SU-DHL-6 (cell line): ENCODE measurements around the gene RHOH.
A peak's percentile ranks its signal among the peaks of the same experiment; 100 is the strongest.

Source experiments
- H2AFZ ChIP-seq: fragments of 200-600 bp; sonication (generic); 2 replicates; pipeline ENCODE4 v1.6.1; 2014; ENCODE audit warnings: low read depth, mild to moderate bottlenecking, moderate library complexity, mixed read lengths, antibody characterized with exemption, low read length; ENCODE audit not compliant: severe bottlenecking
- H3F3A ChIP-seq: fragments of 200-600 bp; shearing (Covaris generic); 2 replicates; pipeline ENCODE4 v1.6.0; 2016; ENCODE audit warnings: antibody characterized with exemption, mild to moderate bottlenecking; ENCODE audit not compliant: insufficient read depth
- H3K27ac ChIP-seq: fragments of 200-600 bp; sonication (generic); 2 replicates; pipeline ENCODE4 v1.5.1; 2016; ENCODE audit warnings: low read depth, mild to moderate bottlenecking, low read length, moderate library complexity, mixed read lengths
- H3K27me3 ChIP-seq: fragments of 200-600 bp; sonication (generic), shearing (Covaris generic); 2 replicates; pipeline ENCODE4 v1.6.0; 2014; ENCODE audit warnings: mild to moderate bottlenecking, low read length
- H3K36me3 ChIP-seq: fragments of 200-600 bp; sonication (generic); 2 replicates; pipeline ENCODE4 v1.6.1; 2014; ENCODE audit warnings: mild to moderate bottlenecking, low read length, mixed read lengths
- H3K4me2 ChIP-seq: fragments of 300-600, 200-600 bp; shearing (Covaris generic), sonication (generic); 2 replicates; pipeline ENCODE4 v1.6.0; 2014; ENCODE audit warnings: low read length, low read depth, mild to moderate bottlenecking; ENCODE audit not compliant: poor library complexity, severe bottlenecking
- H3K4me3 ChIP-seq: fragments of 200-600 bp; sonication (generic); 2 replicates; pipeline ENCODE4 v1.5.1; 2014; ENCODE audit warnings: antibody characterized with exemption, low read length, mild to moderate bottlenecking, mixed read lengths; ENCODE audit not compliant: insufficient read depth, poor library complexity, severe bottlenecking
- H3K79me2 ChIP-seq: fragments of 200-600 bp; sonication (generic); 2 replicates; pipeline ENCODE4 v1.6.1; 2014; ENCODE audit warnings: mild to moderate bottlenecking, low read length, moderate library complexity; ENCODE audit not compliant: insufficient read depth
- H3K9ac ChIP-seq: fragments of 200-600 bp; sonication (generic); 2 replicates; pipeline ENCODE4 v1.7.0; 2014; ENCODE audit warnings: mild to moderate bottlenecking, low read length
- H3K9me2 ChIP-seq: fragments of 200-600 bp; sonication (generic); replicated peaks from 2 replicates; pipeline ENCODE4 v1.6.1; 2014; ENCODE audit warnings: low read length; ENCODE audit not compliant: insufficient read depth
- H3K9me3 ChIP-seq: fragments of 200-600 bp; sonication (generic); 2 replicates; pipeline ENCODE4 v1.6.1; 2014; ENCODE audit warnings: low read length, mixed read lengths; ENCODE audit not compliant: insufficient read depth
- H4K20me1 ChIP-seq: fragments of 200-600 bp; sonication (generic); 2 replicates; pipeline ENCODE4 v1.6.1; 2014; ENCODE audit warnings: low read depth, mild to moderate bottlenecking, antibody characterized with exemption, low read length, moderate library complexity, mixed read lengths
- CTCF ChIP-seq: fragments of 200-600 bp; sonication (generic); IDR thresholded peaks from one replicate; pipeline ENCODE4 v1.5.1; 2017; ENCODE audit warnings: antibody characterized with exemption, mild to moderate bottlenecking, low read length, moderate library complexity; ENCODE audit not compliant: insufficient read depth, poor library complexity, severe bottlenecking
- EZH2phosphoT487 ChIP-seq: fragments of 200-600 bp; sonication (generic), shearing (Covaris generic); conservative IDR thresholded peaks from 2 replicates; pipeline ENCODE4 v1.6.1; 2018; ENCODE audit warnings: mild to moderate bottlenecking, antibody characterized with exemption, low read length, moderate library complexity, mixed read lengths

The RHOH gene

DNA sequence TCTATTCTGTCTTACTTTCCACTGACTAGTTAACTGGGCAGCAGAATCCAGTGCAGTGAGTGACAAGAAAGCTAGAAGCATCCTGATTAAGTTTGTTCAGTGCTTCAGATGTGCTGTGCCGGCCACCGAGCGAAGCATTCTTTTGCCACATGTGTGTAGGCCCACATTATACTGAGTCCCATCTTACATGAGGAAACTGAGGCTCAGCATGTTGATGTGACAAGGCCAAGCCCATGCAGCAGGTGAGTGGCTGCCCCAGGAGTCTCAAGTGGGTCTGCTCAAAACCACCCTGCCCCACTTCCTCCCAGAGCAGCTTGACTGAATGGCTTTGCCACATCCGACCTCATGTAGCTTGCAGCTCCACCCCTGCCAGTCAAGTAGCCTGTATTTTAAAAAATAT, 50.5 kb downstream of the RHOH start:
- H3K4me3 ChIP-seq = no peak overlapping the region
- H3K27ac ChIP-seq = peak overlapping the region; percentile 34; the same call in 1 of the 2 replicates
- TF ChIP-seq EZH2phosphoT487 (no peak), CTCF (no peak)

DNA sequence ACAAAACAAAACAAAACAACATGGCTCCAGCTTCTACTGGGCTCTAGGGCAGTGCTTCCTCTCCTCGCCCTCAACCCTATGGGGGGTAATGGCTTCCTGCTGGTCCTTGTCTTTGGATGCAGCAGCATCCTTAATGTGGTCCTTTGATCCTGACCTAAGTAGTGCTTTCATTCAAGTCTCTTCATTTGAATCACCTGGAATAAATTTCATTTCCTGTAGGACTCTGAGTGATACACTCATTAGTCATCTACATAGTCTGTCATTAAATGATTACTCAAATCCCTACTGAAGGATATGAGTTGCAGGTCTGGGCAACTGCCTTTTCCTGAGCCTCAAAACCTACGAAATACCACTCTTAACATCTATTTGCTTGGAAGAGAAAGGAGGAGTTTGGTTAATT, 54.5 kb downstream of the RHOH start:
- TF ChIP-seq EZH2phosphoT487 (no peak), CTCF (no peak)

More for the DNA sequence above, 50.5 kb downstream of the RHOH start:
- Histone ChIP-seq H4K20me1 (peaks cover 17% of the 10 kb centered on the region), H3K9ac (no peak overlapping the region), H3K4me2 (no peak overlapping the region), H3K9me3 (no peaks in the 10 kb centered on the region), H3F3A (peaks cover 50% of the 10 kb centered on the region), H3K9me2 (no peaks in the 10 kb centered on the region), H3K36me3 (peaks cover 31% of the 10 kb centered on the region; the same call in 1 of the 2 replicates), H3K79me2 (peaks cover 25% of the 10 kb centered on the region), H2AFZ (no peak overlapping the region), H3K27me3 (no peaks in the 10 kb centered on the region)

GRCh38 chr4:40253906-40254305, 57.1 kb downstream of the RHOH start:
- Histone ChIP-seq H3K27me3 (no peaks in the 10 kb centered on the region), H3F3A (peaks cover 8% of the 10 kb centered on the region; the same call in 1 of the 2 replicates), H2AFZ (no peak overlapping the region), H3K9me2 (no peaks in the 10 kb centered on the region), H3K27ac (no peak overlapping the region), H3K4me2 (no peak overlapping the region), H3K9ac (no peak overlapping the region), H3K79me2 (no peaks in the 10 kb centered on the region), H3K36me3 (no peaks in the 10 kb centered on the region), H3K4me3 (no peak overlapping the region), H3K9me3 (no peaks in the 10 kb centered on the region), H4K20me1 (no peaks in the 10 kb centered on the region)
- TF ChIP-seq EZH2phosphoT487 = no peak
- TF ChIP-seq CTCF = no peak

More for the DNA sequence above, 54.5 kb downstream of the RHOH start:
- Histone ChIP-seq H3K9ac (no peak overlapping the region), H3K27ac (no peak overlapping the region), H3K4me3 (no peak overlapping the region), H3K79me2 (no peaks in the 10 kb centered on the region), H3K36me3 (no peaks in the 10 kb centered on the region), H4K20me1 (no peaks in the 10 kb centered on the region), H3K27me3 (no peaks in the 10 kb centered on the region), H3K9me3 (no peaks in the 10 kb centered on the region), H3F3A (peaks cover 29% of the 10 kb centered on the region), H2AFZ (no peak overlapping the region), H3K9me2 (no peaks in the 10 kb centered on the region), H3K4me2 (no peak overlapping the region)
